UCSD-AML1 (cell line): ENCODE results near the gene HOXD3.
A peak's percentile ranks its signal among the peaks of the same experiment; 100 is the strongest.

Source experiments
- DNase-seq: peaks from one replicate; lab custom pipeline; 2025; ENCODE audit not compliant: unreplicated experiment; lab: John Stamatoyannopoulos, UW

The HOXD3 gene

GRCh38 chr2:176161825-176162626 is 4.9 kb downstream of the HOXD3 start:
- no peak for DNase-seq

- no peak for DNase-seq
These were observed 6.0 kb downstream of the HOXD3 start for GRCh38 chr2:176162911-176163671.

GRCh38 chr2:176163672-176164056 is 6.6 kb downstream of the HOXD3 start:
- DNase-seq: no peak

- no peak for DNase-seq
These were observed 7.1 kb downstream of the HOXD3 start for GRCh38 chr2:176164201-176164600.

- DNase-seq: no peak
These were observed 7.7 kb downstream of the HOXD3 start for GRCh38 chr2:176164611-176165369.

DNA sequence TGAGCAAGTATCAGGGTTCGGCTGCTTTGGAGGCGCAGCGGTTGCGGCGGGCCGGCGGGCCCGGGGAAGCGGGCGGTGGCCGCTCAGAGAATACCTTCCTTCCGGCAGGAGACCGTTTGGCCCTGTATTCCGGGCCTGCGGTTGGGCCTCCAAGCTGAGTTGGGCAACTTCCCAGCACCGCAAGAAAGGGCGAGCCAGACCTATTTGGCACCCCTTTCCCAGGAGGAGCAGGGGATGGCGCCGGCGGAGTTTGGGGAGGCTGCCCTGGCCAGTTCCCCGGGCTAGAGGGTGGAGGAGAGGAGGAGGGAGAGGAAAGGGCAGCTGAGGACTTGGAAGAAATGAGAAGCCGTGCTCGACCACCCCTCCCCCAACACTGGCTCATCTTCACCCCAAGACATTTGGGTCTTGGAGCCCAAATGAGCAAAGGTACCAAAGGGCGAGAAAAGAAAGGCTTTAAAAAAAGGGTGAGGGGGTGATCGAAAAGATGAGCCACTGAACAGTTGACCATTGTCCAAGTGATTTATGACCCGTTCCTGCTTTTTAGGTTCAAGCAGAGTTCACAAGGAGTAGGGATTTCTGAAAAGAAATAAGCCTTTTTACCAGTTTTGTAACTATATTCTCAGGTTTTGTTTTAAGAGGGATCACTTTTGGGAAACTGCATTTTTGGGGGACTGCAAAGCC is 8.4 kb downstream of the HOXD3 start:
- peak; percentile 16 for DNase-seq

GRCh38 chr2:176166272-176166671 is 9.2 kb downstream of the HOXD3 start:
- no peak for DNase-seq

GRCh38 chr2:176167398-176167797 is 10.3 kb downstream of the HOXD3 start:
- no peak for DNase-seq

- DNase-seq: no peak
These were observed 12.1 kb downstream of the HOXD3 start for GRCh38 chr2:176169181-176169580.

DNA sequence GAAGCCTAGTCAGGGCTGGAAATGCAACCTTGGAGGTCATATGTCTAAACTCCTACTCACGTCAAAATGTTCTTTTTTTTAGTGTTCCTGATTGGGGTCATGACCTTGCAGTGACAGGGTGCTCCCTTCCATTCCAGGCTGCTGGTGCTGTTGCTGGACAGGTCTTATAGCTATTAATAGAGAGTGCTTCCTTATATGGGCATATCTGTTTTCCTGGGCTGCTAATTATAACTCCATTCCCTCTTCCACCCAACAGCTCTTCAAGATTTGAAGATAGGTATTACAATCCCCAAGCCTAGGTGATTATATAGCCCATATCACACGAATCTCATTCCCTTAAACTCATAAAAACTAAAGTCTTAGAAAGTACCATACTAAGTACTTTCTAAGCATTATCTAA is 12.6 kb downstream of the HOXD3 start:
- DNase-seq: no peak

DNA sequence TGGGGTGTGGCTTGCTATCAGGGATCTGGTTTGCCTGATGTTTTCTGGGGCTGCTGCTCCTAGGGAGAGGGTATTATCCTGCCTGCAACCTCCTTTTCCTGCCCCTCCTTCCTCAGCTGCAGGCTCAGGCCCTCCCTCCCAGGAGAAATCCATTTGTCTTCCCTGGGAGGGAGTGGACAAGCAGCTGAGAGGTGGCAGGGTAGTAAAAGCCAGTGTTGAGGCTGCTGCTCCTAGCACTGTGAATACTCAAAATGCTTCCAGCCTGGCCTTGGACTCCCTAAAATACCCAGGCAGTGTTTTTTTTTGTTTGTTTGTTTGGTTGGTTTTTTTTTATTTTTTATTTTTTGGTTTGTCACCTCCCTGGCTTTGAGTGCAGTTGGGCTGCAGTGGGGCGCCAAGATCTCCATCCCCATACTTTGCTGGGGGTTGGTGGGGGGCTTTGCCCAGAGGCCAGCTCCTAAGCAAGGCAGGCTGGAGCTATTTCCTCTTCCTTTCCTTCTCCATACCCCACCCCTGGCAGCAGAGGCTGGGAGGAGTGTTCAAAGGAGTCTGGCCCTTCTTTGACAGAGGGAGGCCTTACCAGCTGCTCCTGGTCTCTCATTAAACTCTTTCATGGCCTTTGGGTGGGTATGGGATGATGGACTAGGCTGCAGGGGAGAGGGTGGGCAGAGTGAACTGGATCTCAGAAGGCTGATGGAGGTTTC is 13.6 kb downstream of the HOXD3 start:
- DNase-seq: no peak

GRCh38 chr2:176171351-176172006 is 14.4 kb downstream of the HOXD3 start:
- DNase-seq: no peak

- no peak for DNase-seq
These were observed 15.1 kb downstream of the HOXD3 start for GRCh38 chr2:176172007-176172894.

GRCh38 chr2:176172895-176173566 is 15.9 kb downstream of the HOXD3 start:
- DNase-seq: no peak

DNA sequence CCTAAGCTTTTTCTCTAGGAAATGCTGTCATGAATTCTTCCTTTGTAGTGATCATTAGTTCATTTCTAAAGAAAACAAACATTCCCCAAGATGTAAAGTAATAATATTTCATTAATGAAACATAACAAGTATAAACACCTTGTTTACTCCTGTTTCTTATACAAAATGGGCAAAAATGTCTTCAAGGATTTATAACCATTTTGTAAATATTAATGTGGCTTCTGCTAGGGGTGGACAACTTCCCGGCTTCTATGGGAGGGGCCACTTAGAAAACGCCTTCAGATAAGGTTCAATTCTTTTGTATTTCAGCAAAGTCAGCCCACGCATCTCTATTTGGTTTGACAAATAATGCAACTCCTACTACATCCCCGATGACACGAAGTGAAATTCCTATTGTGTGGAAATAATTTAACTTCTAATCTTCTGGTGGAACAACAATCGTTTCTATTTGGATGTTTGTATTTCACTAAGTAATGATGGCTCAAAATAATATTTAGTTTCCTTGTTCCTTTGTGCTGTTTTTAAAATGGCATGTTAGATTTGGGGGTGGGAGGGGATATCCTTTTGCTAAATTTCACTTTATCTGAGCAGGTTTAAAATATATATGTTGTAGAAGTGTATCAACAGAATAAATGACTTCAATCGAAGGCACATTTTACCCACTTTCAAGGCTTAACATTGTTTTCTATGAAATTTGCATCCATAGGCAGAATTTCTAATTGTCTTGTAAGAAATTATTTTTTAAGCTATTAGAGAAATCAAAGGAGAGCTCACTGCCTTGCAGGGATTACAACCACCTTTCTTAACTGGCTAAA is 16.7 kb downstream of the HOXD3 start:
- no peak for DNase-seq

DNA sequence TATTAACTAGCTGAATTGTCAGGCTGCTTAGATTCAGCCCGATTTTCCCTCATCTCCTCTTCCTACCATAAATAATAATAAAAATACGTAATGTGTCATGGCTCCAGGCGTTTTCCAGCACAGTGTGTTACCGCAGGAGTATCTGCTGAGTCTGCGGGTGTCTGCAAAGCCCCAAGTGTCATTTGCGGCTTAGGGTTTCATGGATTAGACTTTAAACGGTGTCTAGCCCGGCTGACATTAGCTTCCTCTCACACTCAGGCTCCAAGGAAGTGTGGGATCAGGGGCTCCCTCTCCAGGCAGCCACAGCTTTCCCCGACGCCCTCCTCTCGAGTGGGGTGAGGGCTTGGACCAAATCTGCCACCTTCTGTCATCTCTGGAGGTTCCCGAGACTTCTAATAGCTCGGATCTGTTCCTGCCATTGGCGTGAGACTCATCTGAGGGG is 17.3 kb downstream of the HOXD3 start:
- no peak for DNase-seq
